GM23338 (cell line): Measurements from ENCODE around the gene RXFP4. TPM values are rescaled to one million over a fixed set of nuclear protein-coding genes. Genes with fewer than 3 reads are reported as not detected.

Experiments used
- ATAC-seq: fragments of 200-7000 bp; cut with Tn5 transposase; 3 replicates; pipeline ENCODE4 v1.9.1; 2020
- DNase-seq: peaks from one replicate; pipeline ENCODE4 v3.0.0-alpha.2; 2015; ENCODE audit warnings: low spot score
- H2AFZ ChIP-seq: fragments of 200-600 bp; sonication (generic); 2 replicates; pipeline ENCODE4 v1.8.0; 2016; ENCODE audit warnings: antibody characterized with exemption, mild to moderate bottlenecking, moderate library complexity
- H3F3A ChIP-seq: fragments of 200-600 bp; sonication (generic); replicated peaks from 2 replicates; pipeline ENCODE4 v1.8.0; 2017; ENCODE audit warnings: antibody characterized with exemption, mixed run types, low read depth
- H3K27ac ChIP-seq: fragments of 200-600 bp; sonication (generic); 2 replicates; pipeline ENCODE4 v1.6.1; 2016; ENCODE audit warnings: low read depth
- H3K27me3 ChIP-seq: fragments of 200-600 bp; sonication (generic); 2 replicates; pipeline ENCODE4 v1.8.0; 2016; ENCODE audit warnings: mild to moderate bottlenecking, mixed run types, moderate library complexity; ENCODE audit not compliant: insufficient read depth
- H3K36me3 ChIP-seq: fragments of 200-600 bp; sonication (generic); 2 replicates; pipeline ENCODE4 v1.8.0; 2016; ENCODE audit warnings: mild to moderate bottlenecking; ENCODE audit not compliant: insufficient read depth
- H3K4me1 ChIP-seq: fragments of 200-600 bp; sonication (generic); 2 replicates; pipeline ENCODE4 v1.8.0; 2016; ENCODE audit warnings: mild to moderate bottlenecking, moderate library complexity; ENCODE audit not compliant: insufficient read depth
- H3K4me2 ChIP-seq: fragments of 200-600 bp; sonication (generic); 2 replicates; pipeline ENCODE4 v1.7.1; 2017; ENCODE audit warnings: mixed run types
- H3K4me3 ChIP-seq: fragments of 200-600 bp; sonication (generic); 2 replicates; pipeline ENCODE4 v1.6.1; 2016; ENCODE audit warnings: mixed run types
- H3K79me2 ChIP-seq: fragments of 200-600 bp; sonication (generic); replicated peaks from 2 replicates; pipeline ENCODE4 v1.8.0; 2017; ENCODE audit warnings: mild to moderate bottlenecking; ENCODE audit not compliant: insufficient read depth
- H3K9me2 ChIP-seq: fragments of 200-600 bp; sonication (generic); 2 replicates; pipeline ENCODE4 v1.8.0; 2017; ENCODE audit not compliant: insufficient read depth
- H4K20me1 ChIP-seq: fragments of 200-600 bp; sonication (generic); replicated peaks from 2 replicates; pipeline ENCODE4 v1.8.0; 2017; ENCODE audit warnings: mild to moderate bottlenecking; ENCODE audit not compliant: insufficient read depth
- H3K27ac Mint-ChIP-seq: 2 replicates; pipeline ENCODE4 v1.8.0; 2020; ENCODE audit warnings: inconsistent platforms, mild to moderate bottlenecking, moderate library complexity, mixed read lengths
- H3K27me3 Mint-ChIP-seq: 3 replicates; pipeline ENCODE4 v1.8.0; 2022; ENCODE audit warnings: low read depth, mild to moderate bottlenecking, moderate library complexity, mixed read lengths, inconsistent platforms; ENCODE audit not compliant: insufficient read depth, poor library complexity
- H3K36me3 Mint-ChIP-seq: 3 replicates; pipeline ENCODE4 v1.8.0; 2021; ENCODE audit warnings: low read depth, mild to moderate bottlenecking, inconsistent platforms, moderate library complexity, mixed read lengths
- H3K4me1 Mint-ChIP-seq: 3 replicates; pipeline ENCODE4 v1.8.0; 2020; ENCODE audit warnings: mild to moderate bottlenecking, inconsistent platforms, mixed read lengths
- H3K4me3 Mint-ChIP-seq: 3 replicates; pipeline ENCODE4 v1.8.0; 2021; ENCODE audit warnings: moderate library complexity, mild to moderate bottlenecking, inconsistent platforms, mixed read lengths
- H3K9me3 Mint-ChIP-seq: 3 replicates; pipeline ENCODE4 v1.8.0; 2020; ENCODE audit warnings: moderate library complexity, mild to moderate bottlenecking, inconsistent platforms, mixed read lengths
- CREB1 ChIP-seq: fragments of 250-450 bp; sonication (Bioruptor Pico); IDR thresholded peaks from 2 replicates; pipeline ENCODE4 v1.5.0; 2020; ENCODE audit warnings: low read depth, mild to moderate bottlenecking, moderate library complexity
- CTCF ChIP-seq, 2 experiments: fragments of 200-600 bp in 1 of 2; sonication (generic) in 1 of 2; conservative IDR thresholded peaks; 2 replicates each; pipeline versions ENCODE4 v1.5.1 to v1.6.1; 2016 to 2017; ENCODE audit warnings: antibody characterized with exemption in 2 of 2, low read depth in 2 of 2, mild to moderate bottlenecking in 2 of 2, moderate library complexity in 1 of 2
- ETS1 ChIP-seq: IDR thresholded peaks from 2 replicates; pipeline ENCODE4 v1.6.1; 2016; ENCODE audit warnings: antibody characterized with exemption
- EZH2 ChIP-seq: fragments of 200-600 bp; sonication (generic); IDR thresholded peaks from one replicate; pipeline ENCODE4 v1.8.0; 2017; ENCODE audit warnings: antibody characterized with exemption, mild to moderate bottlenecking, low read depth; ENCODE audit not compliant: unreplicated experiment
- EZH2phosphoT487 ChIP-seq: fragments of 200-600 bp; sonication (generic); IDR thresholded peaks from one replicate; pipeline ENCODE4 v1.8.1; 2018; ENCODE audit warnings: antibody characterized with exemption; ENCODE audit not compliant: unreplicated experiment
- JUNB ChIP-seq: IDR thresholded peaks from one replicate; pipeline ENCODE4 v1.6.1; 2016; ENCODE audit warnings: antibody characterized with exemption; ENCODE audit not compliant: unreplicated experiment
- NANOG ChIP-seq: IDR thresholded peaks from 2 replicates; pipeline ENCODE4 v1.6.1; 2016; ENCODE audit warnings: antibody characterized with exemption, borderline replicate concordance
- POLR2AphosphoS5 ChIP-seq: IDR thresholded peaks from 2 replicates; pipeline ENCODE4 v1.6.1; 2016; ENCODE audit warnings: antibody characterized with exemption, low read depth
- REST ChIP-seq: IDR thresholded peaks from one replicate; pipeline ENCODE4 v1.6.1; 2018; ENCODE audit warnings: antibody characterized with exemption; ENCODE audit not compliant: unreplicated experiment
- STAT1 ChIP-seq: IDR thresholded peaks from one replicate; pipeline ENCODE4 v1.6.1; 2016; ENCODE audit warnings: antibody characterized with exemption; ENCODE audit not compliant: unreplicated experiment
- ZNF114 ChIP-seq: fragments of 250-450 bp; sonication (Bioruptor Pico); IDR thresholded peaks from 2 replicates; pipeline ENCODE4 v1.5.0; 2020; ENCODE audit warnings: mild to moderate bottlenecking, moderate library complexity
- ZNF331 ChIP-seq: fragments of 250-450 bp; sonication (Bioruptor Pico); IDR thresholded peaks from 2 replicates; pipeline ENCODE4 v1.5.0; 2020; ENCODE audit warnings: low read depth, mild to moderate bottlenecking, moderate library complexity
- ZNF462 ChIP-seq: fragments of 250-450 bp; sonication (Bioruptor Pico); IDR thresholded peaks from 2 replicates; pipeline ENCODE4 v1.5.0; 2020; ENCODE audit warnings: mild to moderate bottlenecking, moderate library complexity
- polyA plus RNA-seq: library from polyadenylated mRNA; unstranded; fragments of >200 nt; fragmentation: Nextera tagmentation; extraction: Ambion mirVana; gene quantifications from 2 replicates; pipeline ENCODE4 v1.2.1, GENCODE V29; 2016
- total RNA-seq: library from RNA; depleted of rRNA; stranded (reverse); fragments of >200 nt; shearing (Covaris generic); gene quantifications from 2 replicates; pipeline ENCODE4 v1.2.3, GENCODE V29; 2014

RXFP4 gene
- total and polyA plus RNA-seq, 2 experiments from 2014 or later: not detected

GRCh38 chr1:155899683-155900082, 41.8 kb upstream of the RXFP4 start:
- H3K27ac Mint-ChIP-seq: no peak overlapping the region
- no peaks in the 10 kb centered on the region for H3K4me1 ChIP-seq
- no peak overlapping the region for H2AFZ ChIP-seq
- no peak overlapping the region for H3K4me3 ChIP-seq
- peaks cover 42% of the 10 kb centered on the region for H3K36me3 ChIP-seq
- no peak overlapping the region for H3K4me3 Mint-ChIP-seq
- no peak overlapping the region for H3K27ac ChIP-seq
- H3K4me1 Mint-ChIP-seq: no peaks in the 10 kb centered on the region
- peaks cover 14% of the 10 kb centered on the region; the same call in 1 of the 2 replicates for H3F3A ChIP-seq
- DNase-seq (no peak), ATAC-seq (no peak)
- no peaks in the 10 kb centered on the region for H3K27me3 ChIP-seq
- peaks cover 66% of the 10 kb centered on the region for H3K36me3 Mint-ChIP-seq
- no peaks in the 10 kb centered on the region for H3K9me3 Mint-ChIP-seq
- H3K79me2 ChIP-seq: no peaks in the 10 kb centered on the region
- no peak for TF ChIP-seq ZNF114 (CRISPR knock-in tag)
- TF ChIP-seq ETS1: no peak
- no peak for TF ChIP-seq ZNF462 (CRISPR knock-in tag)
- TF ChIP-seq EZH2: no peak
- TF ChIP-seq STAT1: no peak
- no peak for TF ChIP-seq JUNB
- no peak for TF ChIP-seq REST
- no peak for TF ChIP-seq EZH2phosphoT487
- TF ChIP-seq POLR2AphosphoS5: no peak
- no peak for TF ChIP-seq CREB1
- TF ChIP-seq CTCF (conservative IDR thresholded peaks at IDR 0.05; ENCODE audit: low read depth in 2 of 2): no peak
- no peak for TF ChIP-seq ZNF331 (CRISPR knock-in tag)
- TF ChIP-seq NANOG: no peak
- H3K27me3 Mint-ChIP-seq: no peaks in the 10 kb centered on the region
- 0 out of 2 replicates have a peak, but pooled peaks cover 7% of the 10 kb centered on the region for H4K20me1 ChIP-seq
- H3K9me2 ChIP-seq: no peaks in the 10 kb centered on the region
- no peak overlapping the region for H3K4me2 ChIP-seq
